Activated naive CD8-positive, alpha-beta T cell treated with anti-CD3 and anti-CD28 coated beads for 36 hours (primary cell): ENCODE data around the gene BCL7B. TPM values are rescaled to one million over a fixed set of nuclear protein-coding genes. Genes with fewer than 3 reads are reported as not detected.
"Not testable (repeated sequence)": the region's sequence is repeated elsewhere in the genome, so short reads cannot be mapped to it uniquely, and the experiment has no call there.

Experiments
- DNase-seq: peaks from one replicate; pipeline ENCODE4 v3.0.0; 2021
- H3K27ac Mint-ChIP-seq: one replicate; pipeline ENCODE4 v1.8.0; 2022; ENCODE audit warnings: mild to moderate bottlenecking, moderate library complexity, mixed read lengths
- H3K27me3 Mint-ChIP-seq: one replicate; pipeline ENCODE4 v1.8.0; 2022; ENCODE audit warnings: mild to moderate bottlenecking, mixed read lengths
- H3K36me3 Mint-ChIP-seq: one replicate; pipeline ENCODE4 v1.8.0; 2021; ENCODE audit warnings: mild to moderate bottlenecking, mixed read lengths
- H3K4me1 Mint-ChIP-seq: one replicate; pipeline ENCODE4 v1.8.0; 2021; ENCODE audit warnings: mixed read lengths
- H3K4me3 Mint-ChIP-seq: one replicate; pipeline ENCODE4 v1.8.0; 2022; ENCODE audit warnings: mild to moderate bottlenecking, moderate library complexity, mixed read lengths
- H3K9me3 Mint-ChIP-seq: one replicate; pipeline ENCODE4 v1.8.0; 2022; ENCODE audit warnings: mixed read lengths
- total RNA-seq, 2 experiments: library from RNA; stranded (reverse); gene quantifications; one replicate each; pipeline ENCODE4 v1.2.3, GENCODE V29; 2021

BCL7B gene
- total RNA-seq, 2 experiments from 2014 or later = 65.6 to 66.2 TPM

GRCh38 chr7:73557108-73557396, 438 bp downstream of the BCL7B start:
- H3K27ac Mint-ChIP-seq = peak overlapping the region; percentile 92
- peak overlapping the region; percentile 93 for H3K4me3 Mint-ChIP-seq
- peaks cover 4% of the 10 kb centered on the region for H3K27me3 Mint-ChIP-seq
- no peaks in the 10 kb centered on the region for H3K9me3 Mint-ChIP-seq
- H3K4me1 Mint-ChIP-seq = peaks cover 37% of the 10 kb centered on the region
- H3K36me3 Mint-ChIP-seq = peaks cover 15% of the 10 kb centered on the region
- peak; percentile 97 for DNase-seq

GRCh38 chr7:73556208-73557107, 1.0 kb downstream of the BCL7B start:
- Mint-ChIP-seq H3K27ac (peak overlapping the region; percentile 83), H3K36me3 (peaks cover 17% of the 10 kb centered on the region), H3K4me3 (peak overlapping the region; percentile 93), H3K9me3 (no peaks in the 10 kb centered on the region), H3K27me3 (peaks cover 4% of the 10 kb centered on the region), H3K4me1 (peaks cover 37% of the 10 kb centered on the region)
- no peak for DNase-seq

DNA sequence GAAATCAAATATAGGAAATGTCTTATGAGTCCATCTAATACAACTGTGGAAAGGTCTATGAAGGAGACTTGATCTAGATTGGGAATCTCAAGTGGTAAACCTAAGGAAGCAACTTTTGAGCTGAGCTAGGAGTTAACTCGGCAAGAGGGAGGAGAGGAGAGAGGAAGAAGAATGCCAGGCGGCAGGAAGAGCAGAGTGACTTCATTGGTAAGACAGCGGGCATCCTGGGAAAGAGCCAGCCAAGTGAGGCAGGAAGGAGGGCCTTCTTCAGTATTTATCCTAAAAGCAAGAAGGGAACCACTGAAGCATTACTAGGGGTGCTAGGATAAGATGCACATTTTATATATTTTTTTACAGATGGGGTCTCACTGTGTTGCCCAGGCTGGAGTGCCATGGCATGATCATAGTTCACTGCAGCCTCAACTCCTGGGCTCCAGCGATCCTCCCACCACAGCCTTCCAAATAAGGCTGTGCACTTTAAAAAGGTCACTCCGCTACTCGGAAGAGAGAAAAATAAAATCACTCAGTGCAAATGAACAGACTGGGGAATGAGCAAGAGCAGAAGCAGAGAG, 2.0 kb downstream of the BCL7B start:
- H3K4me3 Mint-ChIP-seq = peak overlapping the region; percentile 93
- no peaks in the 10 kb centered on the region for H3K9me3 Mint-ChIP-seq
- H3K4me1 Mint-ChIP-seq = peaks cover 36% of the 10 kb centered on the region
- peaks cover 21% of the 10 kb centered on the region for H3K36me3 Mint-ChIP-seq
- DNase-seq = no peak
- peaks cover 1% of the 10 kb centered on the region for H3K27me3 Mint-ChIP-seq
- peak overlapping the region; percentile 83 for H3K27ac Mint-ChIP-seq

DNA sequence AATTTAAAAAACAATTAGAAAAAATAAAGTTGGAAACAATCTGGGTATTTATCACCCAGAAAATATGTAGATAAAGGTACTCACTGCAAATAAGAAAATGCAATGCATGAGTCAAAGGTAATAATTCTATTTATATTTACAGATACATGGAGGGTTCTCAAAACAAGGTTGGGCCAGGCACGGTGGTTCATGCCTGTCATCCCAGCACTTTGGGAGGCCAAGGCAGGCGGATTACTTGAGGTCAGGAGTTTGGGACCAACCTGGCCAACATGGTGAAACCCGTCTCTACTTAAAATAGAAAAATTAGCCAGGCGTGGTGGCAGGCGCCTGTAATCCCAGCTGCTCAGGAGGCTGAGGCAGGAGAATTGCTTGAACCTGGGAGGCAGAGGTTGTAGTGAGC, 7.4 kb downstream of the BCL7B start:
- Mint-ChIP-seq H3K4me1 (peaks cover 29% of the 10 kb centered on the region), H3K36me3 (peaks cover 20% of the 10 kb centered on the region)
- not testable (repeated sequence) for H3K4me3 Mint-ChIP-seq, DNase-seq, H3K27me3 Mint-ChIP-seq, H3K9me3 Mint-ChIP-seq, H3K27ac Mint-ChIP-seq

DNA sequence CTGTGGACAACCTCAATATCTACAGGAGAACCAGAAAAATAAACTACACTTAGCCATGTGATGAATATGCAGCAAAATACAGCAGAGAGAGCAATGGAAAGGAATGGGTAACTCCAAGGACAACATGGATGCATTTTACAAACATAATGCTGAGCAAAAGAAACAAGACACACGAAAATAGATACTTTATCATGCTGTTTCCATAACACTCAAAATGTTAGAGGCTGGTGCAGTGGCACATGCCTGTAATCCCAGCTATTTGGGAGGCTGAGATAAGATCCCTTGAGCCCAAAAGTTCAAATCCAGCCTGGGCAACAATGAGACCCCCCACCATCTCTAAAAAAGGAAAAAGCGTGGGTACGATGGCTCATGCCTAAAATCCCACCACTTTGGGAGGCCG, 8.3 kb downstream of the BCL7B start:
- H3K4me1 Mint-ChIP-seq = peaks cover 20% of the 10 kb centered on the region
- no peaks in the 10 kb centered on the region for H3K9me3 Mint-ChIP-seq
- H3K27me3 Mint-ChIP-seq = no peaks in the 10 kb centered on the region
- DNase-seq = no peak
- peaks cover 14% of the 10 kb centered on the region for H3K36me3 Mint-ChIP-seq
- H3K4me3 Mint-ChIP-seq = no peak overlapping the region
- no peak overlapping the region for H3K27ac Mint-ChIP-seq

DNA sequence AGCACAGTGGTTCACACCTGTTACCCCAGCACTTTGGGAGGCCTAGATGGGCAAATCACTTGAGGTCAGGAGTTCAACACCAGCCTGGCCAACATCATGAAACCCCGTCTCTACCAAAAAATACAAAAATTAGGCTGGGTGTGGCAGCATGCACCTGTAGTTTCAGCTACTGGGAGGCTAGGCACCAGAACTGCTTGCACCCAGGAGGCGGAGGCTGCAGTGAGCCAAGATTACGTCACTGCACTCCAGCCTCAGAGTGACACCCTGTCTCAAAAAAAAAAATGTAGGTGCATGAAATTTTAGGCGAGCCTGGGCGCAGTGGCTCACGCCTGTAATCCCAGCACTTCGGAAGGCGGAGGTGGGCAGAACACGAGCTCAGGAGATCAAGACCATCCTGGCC, 9.6 kb downstream of the BCL7B start:
- H3K4me3 Mint-ChIP-seq = no peak overlapping the region
- DNase-seq = no peak
- H3K36me3 Mint-ChIP-seq = peaks cover 13% of the 10 kb centered on the region
- H3K4me1 Mint-ChIP-seq = peaks cover 15% of the 10 kb centered on the region
- no peaks in the 10 kb centered on the region for H3K9me3 Mint-ChIP-seq
- H3K27me3 Mint-ChIP-seq = no peaks in the 10 kb centered on the region
- no peak overlapping the region for H3K27ac Mint-ChIP-seq

DNA sequence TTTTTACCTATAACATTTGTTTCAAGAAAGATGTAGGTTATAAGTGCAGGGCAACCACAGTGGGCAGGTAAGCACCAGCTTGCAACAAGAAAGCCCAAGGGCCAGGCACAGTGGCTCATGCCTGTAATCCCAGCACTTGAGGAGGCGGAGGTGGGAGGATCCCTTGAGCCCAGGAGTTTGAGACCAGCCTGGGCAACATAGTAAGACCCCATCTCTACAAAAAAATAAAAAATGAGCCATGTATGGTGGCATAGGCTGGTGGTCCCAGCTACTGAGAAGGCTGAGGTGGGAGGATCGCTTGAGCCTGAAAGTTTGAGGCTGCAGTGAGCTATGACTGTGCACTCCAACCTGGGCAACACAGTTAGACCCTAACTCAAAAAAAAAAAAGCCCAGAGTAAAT, 12.8 kb downstream of the BCL7B start:
- Mint-ChIP-seq H3K27ac (no peak overlapping the region), H3K4me3 (no peak overlapping the region), H3K27me3 (no peaks in the 10 kb centered on the region), H3K9me3 (no peaks in the 10 kb centered on the region), H3K4me1 (peaks cover 14% of the 10 kb centered on the region), H3K36me3 (peaks cover 9% of the 10 kb centered on the region)
- no peak for DNase-seq

GRCh38 chr7:73541722-73542121, 15.8 kb downstream of the BCL7B start:
- Mint-ChIP-seq H3K36me3 (peaks cover 16% of the 10 kb centered on the region), H3K9me3 (no peaks in the 10 kb centered on the region), H3K27ac (no peak overlapping the region), H3K27me3 (no peaks in the 10 kb centered on the region), H3K4me1 (no peaks in the 10 kb centered on the region), H3K4me3 (no peak overlapping the region)
- no peak for DNase-seq

DNA sequence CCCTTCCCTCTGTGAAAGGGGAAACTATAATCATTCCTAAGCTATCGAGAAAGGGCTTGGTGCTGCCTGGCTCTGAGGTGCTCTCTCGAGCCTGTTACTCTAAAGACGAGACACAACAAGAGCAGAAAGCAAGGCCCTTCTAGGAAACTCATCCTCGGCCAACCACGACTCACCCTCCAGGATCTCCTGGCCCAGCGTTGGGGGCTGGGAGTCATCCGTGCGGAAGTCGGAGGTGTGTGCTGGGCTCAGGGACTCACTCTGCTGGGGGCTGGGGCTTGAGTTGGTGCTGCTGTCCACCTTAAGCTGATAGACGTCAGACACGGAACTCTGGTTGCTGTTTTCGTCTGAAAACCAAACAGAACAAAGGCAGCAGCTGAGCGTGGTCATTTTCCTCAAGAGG, 17.8 kb downstream of the BCL7B start:
- H3K9me3 Mint-ChIP-seq = no peaks in the 10 kb centered on the region
- H3K4me3 Mint-ChIP-seq = no peak overlapping the region
- H3K27me3 Mint-ChIP-seq = no peaks in the 10 kb centered on the region
- no peak for DNase-seq
- peaks cover 20% of the 10 kb centered on the region for H3K36me3 Mint-ChIP-seq
- no peaks in the 10 kb centered on the region for H3K4me1 Mint-ChIP-seq
- H3K27ac Mint-ChIP-seq = no peak overlapping the region

DNA sequence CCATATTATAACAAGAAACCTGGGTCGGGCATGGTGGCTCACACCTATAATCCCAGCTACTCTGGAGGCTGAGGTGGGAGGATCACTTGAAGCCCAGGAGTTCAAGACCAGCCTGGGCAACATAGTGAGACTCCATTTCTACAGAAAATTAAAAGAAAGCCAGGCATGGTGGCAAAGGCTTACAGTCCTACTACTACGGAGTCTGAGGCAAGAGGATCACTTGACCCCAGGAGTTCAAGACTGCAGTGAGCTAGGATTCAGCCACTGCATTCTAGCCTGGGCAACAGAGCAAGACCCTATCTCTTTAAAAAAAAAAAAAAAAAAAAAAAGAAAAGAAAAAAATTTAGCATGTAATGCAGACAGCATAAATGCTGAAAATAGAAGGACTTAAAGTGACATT, 19.0 kb downstream of the BCL7B start:
- H3K4me1 Mint-ChIP-seq, H3K27ac Mint-ChIP-seq, H3K27me3 Mint-ChIP-seq, H3K9me3 Mint-ChIP-seq, DNase-seq, H3K4me3 Mint-ChIP-seq: not testable (repeated sequence)
- H3K36me3 Mint-ChIP-seq = peaks cover 20% of the 10 kb centered on the region

GRCh38 chr7:73537051-73537450, 20.4 kb downstream of the BCL7B start:
- Mint-ChIP-seq H3K27ac (no peak overlapping the region), H3K4me1 (no peaks in the 10 kb centered on the region), H3K36me3 (peaks cover 20% of the 10 kb centered on the region), H3K27me3 (no peaks in the 10 kb centered on the region), H3K9me3 (no peaks in the 10 kb centered on the region), H3K4me3 (no peak overlapping the region)
- no peak for DNase-seq

- Mint-ChIP-seq H3K4me3 (no peak overlapping the region), H3K36me3 (peaks cover 20% of the 10 kb centered on the region), H3K4me1 (no peaks in the 10 kb centered on the region), H3K27ac (no peak overlapping the region), H3K27me3 (no peaks in the 10 kb centered on the region), H3K9me3 (no peaks in the 10 kb centered on the region)
- no peak for DNase-seq
Measured at GRCh38 chr7:73536479-73536878, 21.0 kb downstream of the BCL7B start.

DNA sequence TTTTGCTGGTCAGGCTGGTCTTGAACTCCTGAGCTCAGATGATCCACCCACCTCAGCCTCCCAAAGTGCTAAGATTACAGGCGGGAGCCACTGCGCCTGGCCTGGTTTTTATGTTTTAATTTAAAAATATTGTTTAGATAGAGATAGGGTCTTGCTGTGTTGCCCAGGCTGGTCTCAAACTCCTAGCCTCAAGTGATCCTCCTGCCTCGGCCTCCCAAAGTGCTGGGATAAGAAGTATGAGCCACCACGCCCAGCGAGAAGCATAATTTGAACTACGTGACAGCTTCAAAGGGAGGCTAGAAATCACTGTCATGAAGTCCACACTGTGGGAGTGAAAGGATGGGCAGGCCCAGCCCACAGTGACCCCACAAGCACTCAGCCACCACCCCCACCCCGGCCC, 21.6 kb downstream of the BCL7B start:
- peaks cover 17% of the 10 kb centered on the region for H3K36me3 Mint-ChIP-seq
- H3K4me1 Mint-ChIP-seq, H3K4me3 Mint-ChIP-seq, H3K27me3 Mint-ChIP-seq, DNase-seq, H3K27ac Mint-ChIP-seq, H3K9me3 Mint-ChIP-seq: not testable (repeated sequence)

DNA sequence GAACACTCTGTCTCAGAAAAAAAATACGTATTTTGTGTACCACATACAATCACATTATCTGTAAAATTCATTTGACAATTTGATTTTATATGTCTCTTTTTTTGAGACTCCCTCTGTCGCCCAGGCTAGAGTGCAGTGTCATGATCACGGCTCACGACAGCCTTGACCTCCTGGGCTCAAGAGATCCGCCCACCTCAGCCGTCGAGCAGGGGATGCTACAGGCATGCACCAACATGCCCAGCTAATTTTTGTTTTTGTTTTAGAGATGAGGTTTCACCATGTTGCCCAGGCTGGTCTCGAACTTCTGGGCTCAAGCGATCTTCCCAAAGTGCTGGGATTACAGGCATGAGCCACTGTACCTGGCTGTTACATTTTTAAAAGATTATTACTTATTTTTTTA, 23.7 kb downstream of the BCL7B start:
- no peaks in the 10 kb centered on the region for H3K27me3 Mint-ChIP-seq
- H3K27ac Mint-ChIP-seq = no peak overlapping the region

DNA sequence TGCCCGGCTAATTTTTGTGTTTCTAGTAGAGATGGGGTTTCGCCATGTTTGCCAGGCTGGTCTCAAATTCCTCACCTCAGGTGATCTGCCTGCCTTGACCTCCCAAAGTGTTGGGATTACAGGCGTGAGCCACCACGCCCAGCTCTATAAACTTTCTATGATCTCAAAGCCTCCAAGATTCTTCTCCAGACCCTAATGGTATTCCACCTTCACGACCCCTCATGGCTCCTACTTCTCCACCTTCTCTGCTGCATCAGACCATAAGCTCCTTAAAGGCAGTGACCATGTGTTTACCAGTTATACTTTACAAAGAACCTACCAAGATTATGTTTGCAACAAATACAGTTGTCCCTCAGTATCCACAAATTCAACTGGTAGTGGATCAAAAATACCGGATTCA, 25.3 kb downstream of the BCL7B start:
- Mint-ChIP-seq H3K27me3 (no peaks in the 10 kb centered on the region), H3K27ac (no peak overlapping the region), H3K36me3 (peaks cover 5% of the 10 kb centered on the region), H3K4me3 (no peak overlapping the region), H3K9me3 (no peaks in the 10 kb centered on the region), H3K4me1 (peaks cover 9% of the 10 kb centered on the region)
- no peak for DNase-seq

More for the DNA sequence above, 23.7 kb downstream of the BCL7B start:
- Mint-ChIP-seq H3K4me3 (no peak overlapping the region), H3K9me3 (no peaks in the 10 kb centered on the region), H3K4me1 (no peaks in the 10 kb centered on the region), H3K36me3 (peaks cover 5% of the 10 kb centered on the region)
- no peak for DNase-seq

GRCh38 chr7:73530800-73531199, 26.7 kb downstream of the BCL7B start:
- no peak for DNase-seq
- H3K9me3 Mint-ChIP-seq = no peaks in the 10 kb centered on the region
- H3K4me3 Mint-ChIP-seq = no peak overlapping the region
- H3K36me3 Mint-ChIP-seq = peaks cover 3% of the 10 kb centered on the region
- peaks cover 15% of the 10 kb centered on the region for H3K4me1 Mint-ChIP-seq
- no peaks in the 10 kb centered on the region for H3K27me3 Mint-ChIP-seq
- no peak overlapping the region for H3K27ac Mint-ChIP-seq
